DMS 273 (cell line): Measurements from ENCODE around the gene CCR4.
A peak's percentile ranks its signal among the peaks of the same experiment; 100 is the strongest.
"Not testable (repeated sequence)": the region's sequence is repeated elsewhere in the genome, so short reads cannot be mapped to it uniquely, and the experiment has no call there.

Source experiments
- DNase-seq: peaks from one replicate; lab custom pipeline; 2025; ENCODE audit not compliant: unreplicated experiment; lab: John Stamatoyannopoulos, UW

Gene CCR4

DNA sequence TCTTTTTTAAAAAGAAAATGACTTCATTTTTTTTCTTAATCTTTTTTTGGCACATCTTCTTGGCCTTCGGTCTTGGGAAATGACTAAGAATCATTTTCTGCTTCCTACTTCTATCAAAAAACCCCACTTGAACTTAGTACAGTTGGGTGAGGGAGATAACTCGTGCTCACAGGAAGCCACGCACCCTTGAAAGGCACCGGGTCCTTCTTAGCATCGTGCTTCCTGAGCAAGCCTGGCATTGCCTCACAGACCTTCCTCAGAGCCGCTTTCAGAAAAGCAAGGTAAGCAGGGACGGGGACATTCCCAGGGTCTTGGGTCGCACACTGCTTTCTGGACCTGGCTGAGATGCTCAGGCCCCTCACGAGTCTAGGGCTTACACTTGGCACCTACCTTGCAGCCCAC, at the start of gene CCR4:
CCR4 (plus strand) TSS at position 235 of the 402 bp plus-strand sequence. CDS start 1,779 bp downstream, outside the sequence.
- no peak for DNase-seq

DNA sequence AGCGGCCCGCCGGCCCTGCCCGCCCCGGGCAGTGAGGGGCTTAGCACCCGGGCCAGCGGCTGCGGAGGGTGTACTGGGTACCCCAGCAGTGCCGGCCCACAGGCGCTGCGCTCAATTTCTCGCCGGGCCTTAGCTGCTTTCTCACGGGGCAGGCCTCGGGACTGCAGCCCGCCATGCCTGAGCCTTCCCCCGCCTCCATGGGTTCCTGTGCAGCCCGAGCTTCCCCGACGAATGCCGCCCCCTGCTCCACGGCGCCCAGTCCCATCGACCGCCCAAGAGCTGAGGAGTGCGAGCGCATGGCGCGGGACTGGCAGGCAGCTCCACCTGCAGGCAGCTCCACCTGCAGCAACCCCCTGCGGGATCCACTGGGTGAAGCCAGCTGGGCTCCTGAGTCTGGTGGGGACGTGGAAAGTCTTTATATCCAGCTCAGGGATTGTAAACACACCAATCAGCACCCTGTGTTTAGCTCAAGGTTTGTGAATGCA, 48.5 kb upstream of the CCR4 start:
- not testable (repeated sequence) for DNase-seq

DNA sequence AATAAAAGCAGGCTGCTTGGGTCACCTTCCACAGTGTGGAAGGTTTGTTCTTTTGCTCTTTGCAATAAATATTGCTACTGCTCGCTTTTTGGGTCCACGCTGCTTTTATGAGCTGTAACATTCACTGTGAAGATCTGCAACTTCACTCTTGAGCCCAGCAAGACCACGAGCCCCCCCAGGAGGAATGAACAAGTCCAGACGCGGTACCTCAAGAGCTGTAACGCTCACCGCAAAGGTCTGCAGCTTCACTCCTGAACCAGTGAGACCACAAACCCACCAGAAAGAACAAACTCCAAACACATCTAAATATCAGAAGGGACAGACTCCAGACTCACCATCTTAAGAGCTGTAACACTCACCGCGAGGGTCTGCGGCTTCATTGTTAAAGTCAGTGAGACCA, 47.5 kb upstream of the CCR4 start:
- no peak for DNase-seq

DNA sequence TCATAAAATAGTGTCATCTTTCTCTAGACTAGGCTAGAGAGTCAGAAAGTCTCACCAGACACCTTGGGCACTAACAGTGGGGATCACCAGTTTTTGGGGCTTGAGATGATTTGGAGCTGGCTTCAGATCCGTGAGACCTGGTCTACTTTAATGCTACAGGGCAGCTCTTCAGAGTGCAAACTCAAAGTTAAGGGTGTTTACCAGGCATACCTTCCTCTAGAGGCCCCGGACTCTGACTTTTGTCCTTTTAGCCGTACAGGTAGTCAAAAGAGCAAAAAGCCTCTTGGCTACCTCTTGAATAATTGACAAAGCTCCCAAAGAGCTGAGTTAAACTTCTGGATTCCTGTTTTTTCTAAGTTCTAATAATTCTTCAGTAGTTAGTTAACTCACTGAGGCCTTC, 41.4 kb upstream of the CCR4 start:
- no peak for DNase-seq

DNA sequence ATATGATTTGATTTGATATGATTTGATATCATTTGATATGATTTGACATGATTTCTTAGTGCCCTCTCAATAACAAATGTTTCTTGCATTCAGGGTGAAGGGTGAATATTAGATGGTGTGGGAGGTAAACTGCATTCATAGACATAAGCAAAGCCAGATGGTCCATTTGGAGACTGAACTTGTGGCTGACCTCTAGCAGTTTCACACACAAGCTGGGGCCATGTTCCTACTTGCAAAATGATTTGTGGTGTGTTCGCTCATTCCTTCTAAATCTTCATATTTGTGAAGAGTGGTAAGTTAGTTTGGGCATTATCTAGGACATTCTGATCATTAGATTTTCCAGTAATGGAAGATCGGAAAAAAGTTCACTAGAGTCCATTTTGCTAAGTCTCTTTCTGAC, 40.5 kb upstream of the CCR4 start:
- DNase-seq: peak; percentile 17

DNA sequence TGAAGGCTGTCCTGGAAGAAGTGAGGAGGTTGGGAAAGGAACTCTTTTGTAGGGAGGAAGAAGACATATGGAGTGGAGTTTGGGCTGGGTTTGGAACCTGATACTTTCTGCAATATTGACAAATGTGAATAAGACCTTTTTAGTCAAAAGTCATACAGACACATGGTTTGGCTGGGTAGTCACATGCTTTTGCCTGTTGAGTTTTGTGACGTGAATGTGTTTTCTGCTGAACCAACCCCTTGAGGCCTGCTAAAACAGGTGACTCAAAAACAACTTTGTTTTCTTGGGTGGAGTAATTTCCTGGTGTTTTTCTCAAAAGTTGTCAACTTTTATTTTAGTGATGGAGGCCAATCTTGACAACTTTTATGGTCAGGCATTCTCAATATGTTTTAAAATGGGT, 39.4 kb upstream of the CCR4 start:
- no peak for DNase-seq

DNA sequence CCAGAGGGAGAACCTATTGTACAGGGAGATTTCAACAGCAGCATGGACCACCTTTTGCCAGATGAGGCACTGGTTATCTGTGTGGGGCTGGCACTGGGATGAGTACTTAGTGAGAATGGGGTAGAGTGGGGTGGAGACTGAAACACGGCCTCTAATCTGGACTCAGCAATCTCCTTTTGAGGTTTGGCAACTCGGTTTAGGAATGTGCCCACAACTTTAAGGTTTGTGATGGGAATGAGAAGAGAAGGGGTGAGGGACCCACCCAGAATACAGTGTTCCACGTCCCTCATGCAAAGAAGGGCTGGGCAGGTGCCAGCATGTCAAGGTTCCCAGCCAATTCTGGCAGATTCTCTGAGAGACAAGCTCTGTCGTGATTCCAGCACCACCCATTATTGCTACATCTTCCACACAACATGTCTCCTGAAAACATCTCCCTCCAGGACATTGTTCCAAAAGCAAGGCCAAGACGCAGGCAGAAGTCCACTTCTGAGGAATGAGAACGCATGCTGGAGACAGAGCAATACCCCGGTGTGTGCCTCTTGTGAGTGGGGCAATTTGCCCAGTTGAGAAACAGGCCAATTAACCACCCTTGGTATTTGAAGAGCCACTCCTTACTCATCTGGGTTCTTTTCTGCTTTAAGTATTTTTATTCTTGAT, 37.5 kb upstream of the CCR4 start:
- DNase-seq: peak; percentile 21

DNA sequence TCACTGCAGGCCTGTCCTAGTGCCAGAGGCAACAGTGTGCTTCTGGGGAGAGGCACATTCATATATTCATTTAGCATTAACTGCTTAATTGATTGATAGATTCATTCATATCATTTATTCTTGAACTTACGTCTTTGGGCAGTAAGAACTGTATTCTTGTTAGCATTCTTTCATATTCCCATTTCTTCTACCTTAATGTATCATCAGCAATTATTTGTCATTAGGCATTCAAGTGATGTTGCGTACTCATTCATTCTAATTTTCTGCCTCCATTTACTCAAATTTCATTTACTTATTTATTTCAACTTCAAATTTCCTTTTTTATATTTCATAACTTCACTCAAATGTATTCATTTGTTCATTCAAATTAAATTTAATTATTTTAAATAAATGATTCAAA, 31.5 kb upstream of the CCR4 start:
- DNase-seq: no peak

DNA sequence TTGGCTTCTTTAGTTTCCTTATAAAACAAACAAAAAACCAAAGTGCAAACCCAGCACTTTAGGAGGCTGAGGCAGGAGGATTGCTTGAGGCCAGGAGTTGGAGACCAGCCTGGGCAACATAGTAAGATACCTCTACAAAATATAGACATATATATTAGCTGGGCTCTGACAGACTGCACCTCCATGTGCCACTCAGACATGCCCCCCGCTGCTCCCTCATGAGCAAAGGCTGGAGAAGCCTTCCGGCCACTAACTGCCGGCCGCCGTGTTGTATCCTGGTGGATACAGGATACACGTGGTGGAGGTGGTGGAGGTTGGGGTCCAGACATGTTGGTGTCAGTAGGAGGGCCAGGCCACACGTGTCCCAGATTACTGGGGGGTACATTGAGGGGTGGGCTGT, 29.4 kb upstream of the CCR4 start:
- DNase-seq: no peak

DNA sequence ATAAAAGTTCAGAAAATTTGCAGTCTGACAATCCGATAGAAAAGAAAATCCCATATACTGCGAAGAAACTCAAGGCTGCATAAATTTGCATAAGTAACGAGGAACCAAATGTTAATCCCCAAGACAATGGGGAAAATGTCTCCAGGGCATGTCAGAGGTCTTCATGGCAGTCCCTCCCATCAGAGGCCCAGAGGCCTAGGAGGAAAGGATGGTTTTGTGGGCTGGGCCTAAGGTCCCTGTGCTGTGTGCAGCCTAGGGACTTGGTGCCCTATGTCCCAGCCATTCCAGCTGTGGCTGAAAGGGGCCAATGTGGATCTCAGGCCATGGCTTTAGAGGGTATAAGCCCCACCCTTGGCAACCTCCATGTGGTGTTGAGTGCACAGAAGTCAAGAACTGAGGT, 21.3 kb upstream of the CCR4 start:
- DNase-seq: no peak

DNA sequence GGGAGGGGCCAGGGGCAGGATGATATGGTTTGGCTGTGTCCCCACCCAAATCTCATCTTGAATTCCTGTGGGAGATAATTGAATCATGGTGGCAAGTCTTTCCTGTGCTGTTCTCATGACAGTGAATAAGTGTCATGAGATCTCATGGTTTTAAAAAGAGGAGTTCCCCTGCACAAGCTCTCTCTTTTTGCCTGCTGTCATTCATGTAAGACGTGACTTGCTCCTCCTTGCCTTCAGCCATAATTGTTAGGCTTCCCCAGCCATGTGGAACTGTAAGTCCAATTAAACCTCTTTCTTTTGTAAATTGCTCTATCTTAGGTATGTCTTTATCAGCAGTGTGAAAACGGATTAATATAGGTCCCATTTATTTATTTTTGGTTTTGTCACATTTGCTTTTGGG, 20.2 kb upstream of the CCR4 start:
- DNase-seq: not testable (repeated sequence)

DNA sequence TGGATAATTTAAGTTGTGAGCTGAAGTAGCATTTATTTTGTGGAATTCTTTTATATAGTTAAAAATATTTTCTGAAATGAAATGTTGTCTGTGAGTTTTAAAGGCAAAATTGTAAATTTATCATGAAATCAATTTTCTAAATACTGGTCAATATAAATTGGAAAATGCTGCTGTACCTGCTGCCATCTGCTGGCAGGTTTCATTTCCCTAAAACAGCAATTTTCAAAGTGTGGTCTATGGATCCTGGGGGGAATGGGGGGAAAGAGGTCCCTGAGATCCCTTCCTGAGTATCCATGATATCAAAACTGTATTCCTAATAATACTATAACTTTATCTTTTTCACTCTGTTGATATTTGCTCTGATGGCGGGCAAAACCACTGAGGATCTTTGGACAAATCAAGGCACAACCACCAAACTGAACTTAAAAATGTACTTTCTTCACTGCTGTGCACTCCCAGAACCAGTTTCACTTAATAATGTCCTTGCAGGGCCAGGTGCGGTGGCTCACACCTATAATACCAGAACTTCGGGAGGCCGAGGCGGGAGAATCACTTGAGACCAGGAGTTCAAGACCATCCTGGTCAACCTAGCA, 17.2 kb upstream of the CCR4 start:
- peak; percentile 35 for DNase-seq

DNA sequence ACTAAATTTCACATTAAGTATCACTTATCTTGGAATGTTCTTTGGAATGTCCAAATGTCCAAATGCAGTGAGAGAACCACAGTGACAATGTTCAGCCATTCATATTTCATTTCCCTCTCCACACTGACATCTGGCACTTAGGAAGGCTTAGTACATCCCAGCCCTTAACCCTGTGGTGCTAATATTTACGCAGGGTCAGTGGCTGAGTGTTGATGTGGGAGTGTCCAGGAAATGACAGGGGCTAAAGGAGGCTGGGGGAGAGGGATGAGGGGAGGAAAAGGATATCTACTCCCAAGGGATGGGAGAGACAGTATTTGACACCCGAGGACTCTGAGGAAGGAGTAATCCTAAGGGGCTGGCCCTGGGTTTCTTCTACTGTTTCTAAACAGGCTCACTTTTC, 14.1 kb upstream of the CCR4 start:
- no peak for DNase-seq

DNA sequence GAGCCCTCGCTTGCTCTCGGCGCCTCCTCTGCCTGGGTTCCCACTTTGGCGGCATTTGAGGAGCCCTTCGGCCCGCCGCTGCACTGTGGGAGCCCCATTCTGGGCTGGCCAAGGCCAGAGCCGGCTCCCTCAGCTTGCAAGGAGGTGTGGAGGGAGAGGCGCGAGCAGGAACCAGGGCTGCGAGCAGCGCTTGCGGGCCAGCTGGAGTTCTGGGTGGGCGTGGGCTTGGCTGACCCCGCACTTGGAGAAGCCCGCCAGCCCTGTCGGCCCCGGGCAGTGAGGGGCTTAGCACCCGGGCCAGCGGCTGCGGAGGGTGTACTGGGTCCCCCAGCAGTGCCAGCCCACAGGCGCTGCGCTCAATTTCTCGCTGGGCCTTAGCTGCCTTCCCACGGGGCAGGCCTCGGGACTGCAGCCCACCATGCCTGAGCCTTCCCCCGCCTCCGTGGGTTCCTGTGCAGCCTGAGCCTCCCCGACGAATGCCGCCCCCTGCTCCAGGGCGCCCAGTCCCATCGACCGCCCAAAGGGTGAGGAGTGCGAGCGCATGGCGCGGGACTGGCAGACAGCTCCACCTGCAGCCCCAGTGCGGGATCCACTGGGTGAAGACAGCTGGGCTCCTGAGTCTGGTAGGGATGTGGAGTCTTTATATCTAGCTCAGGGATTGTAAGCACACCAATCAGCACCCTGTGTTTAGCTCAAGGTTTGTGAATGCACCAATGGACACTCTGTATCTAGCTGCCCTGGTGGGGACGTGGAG, 11.7 kb upstream of the CCR4 start:
- DNase-seq: not testable (repeated sequence)

DNA sequence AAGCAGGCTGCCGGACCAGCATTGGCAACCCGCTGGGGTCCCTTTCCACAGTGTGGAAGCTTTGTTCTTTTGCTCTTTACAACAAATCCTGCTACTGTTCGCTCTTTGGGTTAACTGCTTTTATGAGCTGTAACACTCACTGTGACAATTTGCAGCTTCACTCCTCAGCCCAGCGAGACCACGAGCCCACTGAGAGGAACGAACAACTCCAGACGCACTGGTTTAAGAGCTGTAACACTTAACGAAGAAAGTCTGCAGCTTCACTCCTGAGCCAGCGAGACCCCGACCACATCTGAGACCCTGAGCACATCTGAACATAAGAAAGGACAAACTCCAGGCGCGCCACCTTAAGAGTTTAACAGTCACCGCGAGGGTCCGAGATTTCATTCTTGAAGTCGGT, 10.7 kb upstream of the CCR4 start:
- DNase-seq: no peak

DNA sequence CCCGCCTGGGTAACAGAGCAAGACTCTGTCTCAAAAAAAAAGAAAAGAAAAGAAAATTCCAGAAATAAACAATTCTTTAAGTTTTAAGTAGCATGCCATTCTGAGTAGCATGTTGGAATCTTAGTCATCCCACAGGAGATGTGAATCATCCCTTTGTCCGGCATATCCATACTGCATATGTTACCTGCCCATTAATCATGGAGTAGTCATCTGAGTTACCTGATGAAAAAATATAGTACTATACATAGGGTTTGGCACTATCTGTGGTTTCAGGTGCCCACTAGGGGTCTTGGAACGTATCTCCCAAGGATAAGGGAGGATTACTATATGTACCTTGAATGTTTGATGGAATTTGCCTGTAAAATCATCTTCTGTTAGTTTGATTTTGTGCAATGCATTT, 6.3 kb upstream of the CCR4 start:
- DNase-seq: no peak

DNA sequence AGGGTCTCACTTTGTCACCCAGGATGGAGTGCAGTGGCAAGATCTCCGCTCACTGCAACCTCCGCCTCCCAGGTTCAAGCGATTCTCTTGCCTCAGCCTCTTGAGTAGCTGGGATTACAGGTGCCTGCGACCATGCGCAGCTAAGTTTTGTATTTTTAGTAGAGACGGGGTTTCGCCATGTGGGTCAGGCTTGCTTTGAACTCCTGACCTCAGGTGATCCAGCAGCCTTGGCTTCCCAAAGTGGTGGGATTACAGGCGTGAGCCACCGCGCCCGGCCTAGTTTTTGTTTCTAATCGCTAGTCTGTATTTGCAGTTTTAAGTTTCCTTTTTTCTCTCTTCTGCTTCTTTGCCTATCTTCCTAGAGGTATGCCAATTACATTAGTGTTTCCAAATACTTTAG, 5.8 kb upstream of the CCR4 start:
- DNase-seq: not testable (repeated sequence)

DNA sequence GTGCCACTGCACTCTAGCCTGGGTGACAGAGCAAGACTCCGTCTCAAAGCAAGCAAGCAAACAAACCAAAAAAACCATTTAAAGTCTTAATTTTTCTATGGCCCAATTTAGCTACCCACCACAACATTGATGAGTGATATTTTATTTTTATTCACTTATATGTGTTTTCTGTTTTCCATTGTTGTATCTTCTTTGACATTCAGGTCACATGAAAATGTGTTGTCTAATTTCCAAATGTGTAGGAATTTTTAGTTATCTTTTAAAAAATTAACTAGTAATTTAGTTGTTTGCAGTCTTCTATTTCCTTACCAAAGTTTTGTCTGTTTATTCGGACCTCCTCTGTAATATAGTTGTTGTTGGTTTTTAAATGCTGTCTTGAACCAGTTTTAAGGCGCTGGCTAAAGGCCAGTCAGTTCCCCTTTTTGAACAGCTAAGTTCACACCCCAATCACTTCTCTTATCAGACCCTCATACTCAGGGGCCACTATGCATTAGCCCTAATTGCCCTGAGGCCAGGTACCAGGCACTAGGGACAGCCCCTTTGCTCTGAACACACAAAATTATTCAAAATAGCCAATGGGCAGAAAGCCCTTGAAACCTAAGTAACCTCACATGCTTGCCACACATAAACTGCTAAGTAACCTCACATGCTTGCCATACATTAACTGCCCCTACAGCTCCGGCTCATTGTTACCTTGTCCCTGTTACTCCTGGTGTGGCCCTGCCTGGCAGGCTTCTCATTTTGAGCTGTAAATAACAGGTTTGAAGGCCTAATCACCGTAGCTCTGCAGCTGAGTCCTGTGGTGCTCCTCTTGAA, 4.3 kb upstream of the CCR4 start:
- no peak for DNase-seq

DNA sequence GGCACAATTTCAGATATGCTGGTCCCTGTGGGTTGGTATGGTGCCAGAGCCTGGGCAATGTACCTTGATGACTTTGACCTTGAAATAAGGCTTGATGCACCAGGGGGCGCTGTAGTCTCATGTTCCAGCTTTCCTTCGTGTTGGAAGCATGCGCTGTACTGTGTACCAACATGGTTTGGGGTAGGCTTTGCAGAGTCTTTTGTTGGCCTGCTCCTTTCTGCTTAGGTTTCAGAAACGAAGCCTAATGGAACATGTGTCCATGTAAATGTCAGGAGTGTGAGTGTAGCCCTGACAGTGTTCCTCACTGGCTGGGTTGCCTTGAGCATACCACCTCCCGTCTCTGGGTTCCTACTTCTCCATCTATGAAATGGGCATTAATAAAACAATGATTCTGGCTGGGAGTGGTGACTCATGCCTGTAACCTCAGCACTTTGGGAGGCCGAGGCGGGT, 3.6 kb upstream of the CCR4 start:
- peak; percentile 88 for DNase-seq

DNA sequence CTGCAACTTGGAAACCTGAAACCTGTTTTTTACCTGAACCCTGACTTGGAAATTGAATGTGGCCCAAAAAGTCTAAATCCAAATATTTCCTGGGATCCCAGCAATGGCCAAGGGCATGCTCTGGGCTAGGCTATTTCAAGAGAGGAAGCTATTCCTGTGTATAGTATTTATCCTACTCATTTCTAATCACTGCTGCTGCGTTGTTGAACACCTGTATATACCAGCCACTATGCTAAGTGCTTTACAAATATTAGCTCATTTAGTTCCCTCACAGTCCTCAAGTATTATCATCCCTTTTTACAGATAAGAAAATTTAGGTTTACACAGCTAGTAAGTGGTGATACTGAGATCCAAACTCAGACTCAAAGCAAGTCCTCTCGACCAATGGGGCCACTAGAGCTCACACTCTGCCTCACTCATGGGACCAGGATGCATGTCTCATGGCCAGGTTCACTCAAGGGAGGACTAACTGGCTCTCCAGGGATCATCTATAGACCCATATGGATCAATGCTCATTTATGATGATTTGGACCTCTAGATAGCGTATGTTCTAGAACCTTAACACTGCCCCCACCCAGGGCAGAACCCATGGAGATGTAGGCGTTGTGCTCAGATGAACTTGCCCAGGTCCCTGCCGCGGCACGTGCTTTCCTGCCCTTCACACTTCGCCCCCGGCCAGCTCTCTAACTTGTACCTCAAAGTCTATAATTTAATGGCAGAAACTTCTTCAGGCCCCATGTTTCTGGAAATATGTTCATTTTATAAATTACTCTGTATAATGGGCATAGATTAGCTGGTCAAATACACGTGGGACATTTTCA, 2.6 kb upstream of the CCR4 start:
- no peak for DNase-seq
